ENCODE measurements around the gene SLC35F6. TPM values are rescaled to one million over a fixed set of nuclear protein-coding genes. Genes with fewer than 3 reads are reported as not detected.
"Not testable (repeated sequence)": the region's sequence is repeated elsewhere in the genome, so short reads cannot be mapped to it uniquely, and the experiment has no call there.

SLC35F6 gene
- total RNA-seq, 4 donors from 2014 or later, result 20.2 to 47.3 (median 38.2) TPM

GRCh38 chr2:26742048-26742770 lies 21.9 kb upstream of the SLC35F6 start:
- Histone ChIP-seq H3K4me3 (no peak overlapping the region), H3K36me3 (no peaks in the 10 kb centered on the region), H3K27ac (no peak overlapping the region), H3K27me3 (no peaks in the 10 kb centered on the region), H3K9me3 (no peaks in the 10 kb centered on the region), H3K4me1 (no peaks in the 10 kb centered on the region)
- 83 to 100% methylated on average over 1 of the region's 15 CpGs for WGBS, 2 donors (ENCODE audit: low coverage in 1 of 2)
- TF ChIP-seq POLR2AphosphoS5 (IDR thresholded peaks at IDR 0.05) (no peak), POLR2A (IDR thresholded peaks at IDR 0.05) (no peak), EP300 (IDR thresholded peaks at IDR 0.05) (no peak), CTCF (IDR thresholded peaks at IDR 0.05) (no peak)
- no peak for ATAC-seq

- no peaks in the 10 kb centered on the region for H3K36me3 ChIP-seq
- ATAC-seq, result no peak
- no peak for TF ChIP-seq POLR2AphosphoS5 (IDR thresholded peaks at IDR 0.05)
Observed at GRCh38 chr2:26743852-26744251, 20.2 kb upstream of the SLC35F6 start.

GRCh38 chr2:26744953-26745352 lies 19.1 kb upstream of the SLC35F6 start:
- Histone ChIP-seq H3K27ac (no peak overlapping the region), H3K9me3 (no peaks in the 10 kb centered on the region), H3K36me3 (no peaks in the 10 kb centered on the region), H3K27me3 (no peaks in the 10 kb centered on the region), H3K4me1 (no peaks in the 10 kb centered on the region), H3K4me3 (no peak overlapping the region)
- TF ChIP-seq POLR2AphosphoS5 (IDR thresholded peaks at IDR 0.05) (no peak), POLR2A (IDR thresholded peaks at IDR 0.05) (no peak), EP300 (IDR thresholded peaks at IDR 0.05) (no peak), CTCF (IDR thresholded peaks at IDR 0.05) (no peak)
- no peak for ATAC-seq
- 81 to 100% methylated on average over 1 to 3 of the region's 3 CpGs for WGBS, 2 donors (ENCODE audit: low coverage in 1 of 2)

More at GRCh38 chr2:26743852-26744251, 20.2 kb upstream of the SLC35F6 start:
- no peak overlapping the region for H3K27ac ChIP-seq
- no peaks in the 10 kb centered on the region for H3K9me3 ChIP-seq
- H3K27me3 ChIP-seq, result no peaks in the 10 kb centered on the region
- no peaks in the 10 kb centered on the region for H3K4me1 ChIP-seq
- WGBS, 2 donors (ENCODE audit: low coverage in 1 of 2), result 88% methylated on average over 1 of the region's 3 CpGs; no CpG with 5 or more reads in 1 of the 2 donors
- H3K4me3 ChIP-seq, result no peak overlapping the region

GRCh38 chr2:26745609-26746327 lies 18.3 kb upstream of the SLC35F6 start:
- Histone ChIP-seq H3K4me3 (no peak overlapping the region), H3K36me3 (no peaks in the 10 kb centered on the region), H3K27me3 (no peaks in the 10 kb centered on the region), H3K9me3 (no peaks in the 10 kb centered on the region), H3K4me1 (no peaks in the 10 kb centered on the region), H3K27ac (no peak overlapping the region)
- 20 to 33% methylated on average over 5 to 7 of the region's 9 CpGs for WGBS, 2 donors (ENCODE audit: low coverage in 1 of 2)
- TF ChIP-seq POLR2A (IDR thresholded peaks at IDR 0.05), result no peak
- TF ChIP-seq CTCF (IDR thresholded peaks at IDR 0.05), result peak in 3 of 4 experiments; percentile 93
- no peak for TF ChIP-seq POLR2AphosphoS5 (IDR thresholded peaks at IDR 0.05)
- no peak for TF ChIP-seq EP300 (IDR thresholded peaks at IDR 0.05)
- ATAC-seq, result peak; percentile 89

GRCh38 chr2:26746934-26747333 lies 17.1 kb upstream of the SLC35F6 start:
- TF ChIP-seq POLR2A (IDR thresholded peaks at IDR 0.05) (no peak), CTCF (IDR thresholded peaks at IDR 0.05) (no peak), POLR2AphosphoS5 (IDR thresholded peaks at IDR 0.05) (no peak), EP300 (IDR thresholded peaks at IDR 0.05) (no peak)
- no peaks in the 10 kb centered on the region for H3K36me3 ChIP-seq
- no peaks in the 10 kb centered on the region for H3K4me1 ChIP-seq
- no peak for ATAC-seq
- H3K9me3 ChIP-seq, result no peaks in the 10 kb centered on the region
- H3K27ac ChIP-seq, result no peak overlapping the region
- H3K27me3 ChIP-seq, result no peaks in the 10 kb centered on the region
- H3K4me3 ChIP-seq, result no peak overlapping the region
- 76 to 100% methylated on average over 2 to 3 of the region's 3 CpGs for WGBS, 2 donors (ENCODE audit: low coverage in 1 of 2)

- not testable (repeated sequence) for ATAC-seq, H3K9me3 ChIP-seq, H3K4me1 ChIP-seq
Observed at GRCh38 chr2:26749787-26750420, 14.2 kb upstream of the SLC35F6 start.

GRCh38 chr2:26750467-26750866 lies 13.6 kb upstream of the SLC35F6 start:
- H3K4me3 ChIP-seq, H3K9me3 ChIP-seq, H3K36me3 ChIP-seq, H3K4me1 ChIP-seq, H3K27ac ChIP-seq, ATAC-seq, H3K27me3 ChIP-seq: not testable (repeated sequence)
- WGBS, 2 donors (ENCODE audit: low coverage in 1 of 2), result 80 to 82% methylated on average over 1 to 11 of the region's 11 CpGs

More at GRCh38 chr2:26749787-26750420, 14.2 kb upstream of the SLC35F6 start:
- 63 to 86% methylated on average over 1 to 8 of the region's 8 CpGs for WGBS, 2 donors (ENCODE audit: low coverage in 1 of 2)
- H3K27ac ChIP-seq, H3K36me3 ChIP-seq, H3K27me3 ChIP-seq, H3K4me3 ChIP-seq: not testable (repeated sequence)
